ENCODE measurements around the gene UBE2I.
"Not testable (repeated sequence)": the region's sequence is repeated elsewhere in the genome, so short reads cannot be mapped to it uniquely, and the experiment has no call there.

Gene UBE2I

DNA sequence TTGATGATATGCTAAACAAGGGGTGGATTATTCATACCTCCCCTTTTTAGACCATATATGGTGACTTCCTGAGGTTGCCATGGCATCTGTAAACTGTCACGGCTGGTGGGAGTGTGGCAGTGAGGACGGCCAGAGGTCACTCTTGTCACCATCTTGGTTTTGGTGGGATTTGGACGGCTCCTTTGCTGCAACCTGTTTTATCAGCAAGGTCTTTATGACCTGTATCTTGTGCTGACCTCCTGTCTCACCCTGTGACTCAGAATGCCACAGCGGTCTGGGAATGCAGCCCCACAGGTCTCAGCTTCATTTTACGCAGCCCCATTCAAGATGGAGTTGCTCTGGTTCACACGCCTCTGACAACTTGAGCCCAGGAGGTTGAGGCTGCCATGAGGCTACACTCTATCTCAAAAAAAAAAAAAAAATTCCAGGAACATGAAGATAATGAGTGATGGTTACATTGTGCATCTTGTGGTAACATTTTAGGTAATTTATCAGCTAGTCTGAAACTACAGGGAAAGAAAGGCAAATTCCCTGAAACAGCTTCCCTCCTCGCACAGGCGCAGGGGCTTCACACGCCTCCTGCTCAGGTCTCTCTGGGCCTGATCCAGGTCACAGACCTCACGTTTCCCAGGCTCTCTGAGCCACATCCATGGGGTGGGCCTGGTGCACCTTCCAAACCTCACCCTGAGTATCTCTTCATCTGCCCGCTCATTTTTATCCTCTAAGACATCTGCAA, 15.3 kb upstream of the UBE2I start:
- no peak for DNase-seq (ENCODE audit: low read depth)

DNA sequence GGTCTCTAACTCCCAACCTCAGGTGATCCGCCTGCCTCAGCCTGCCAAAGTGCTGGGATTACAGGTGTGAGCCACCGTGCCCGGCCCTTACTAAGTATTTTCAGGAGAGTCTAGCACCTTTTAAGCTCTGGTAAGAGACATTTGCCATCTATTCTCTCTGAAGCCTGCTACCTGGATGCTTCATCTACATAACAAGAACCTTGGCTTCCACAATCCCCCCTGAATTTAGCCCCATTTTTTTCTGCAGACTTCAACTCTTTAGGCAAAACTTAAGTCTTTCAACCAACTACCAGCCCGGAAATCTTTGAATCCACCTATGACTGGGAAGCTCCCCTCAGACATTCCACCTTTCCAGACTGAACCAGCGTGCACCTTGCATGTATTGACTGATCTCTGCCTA, 14.0 kb upstream of the UBE2I start:
- DNase-seq (ENCODE audit: low read depth), result no peak

DNA sequence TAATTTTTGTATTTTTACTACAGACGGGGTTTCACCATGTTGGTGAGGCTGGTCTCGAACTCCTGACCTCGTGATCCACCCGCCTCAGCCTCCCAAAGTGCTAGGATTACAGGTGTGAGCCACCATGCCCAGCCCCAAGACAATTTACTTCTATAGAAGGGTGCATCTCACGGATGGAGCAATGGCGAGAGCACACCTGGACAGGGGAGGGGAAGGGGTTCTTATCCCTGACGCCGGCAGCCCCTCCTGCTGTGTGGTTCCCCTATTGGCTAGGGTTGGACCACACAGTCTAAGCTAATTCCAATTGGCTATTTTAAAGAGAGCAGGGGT, 12.8 kb upstream of the UBE2I start:
- not testable (repeated sequence) for DNase-seq (ENCODE audit: low read depth)

- no peak for DNase-seq (ENCODE audit: low read depth)
These were observed 12.3 kb upstream of the UBE2I start for GRCh38 chr16:1297018-1297696.

DNA sequence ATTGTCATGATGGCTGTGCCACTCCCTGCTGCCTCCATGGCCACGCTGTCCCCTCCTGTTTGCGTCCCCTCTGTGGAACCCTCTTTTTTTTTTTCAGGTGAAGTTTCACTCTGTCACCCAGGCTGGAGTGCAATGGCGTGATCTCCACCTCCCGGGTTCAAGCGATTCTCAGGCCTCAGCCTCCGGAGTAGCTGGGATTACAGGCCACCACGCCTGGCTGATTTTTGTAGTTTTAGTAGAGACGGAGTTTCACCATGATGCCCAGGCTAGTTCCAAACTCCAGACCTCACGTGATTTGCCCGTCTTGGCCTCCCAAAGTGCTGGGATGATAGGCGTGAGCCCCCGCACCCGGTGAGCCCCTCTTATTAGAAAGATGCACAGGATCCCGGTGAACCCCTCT, 11.0 kb upstream of the UBE2I start:
- no peak for DNase-seq (ENCODE audit: low read depth)

GRCh38 chr16:1299012-1299867, 10.2 kb upstream of the UBE2I start:
- DNase-seq (ENCODE audit: low read depth), result no peak

DNA sequence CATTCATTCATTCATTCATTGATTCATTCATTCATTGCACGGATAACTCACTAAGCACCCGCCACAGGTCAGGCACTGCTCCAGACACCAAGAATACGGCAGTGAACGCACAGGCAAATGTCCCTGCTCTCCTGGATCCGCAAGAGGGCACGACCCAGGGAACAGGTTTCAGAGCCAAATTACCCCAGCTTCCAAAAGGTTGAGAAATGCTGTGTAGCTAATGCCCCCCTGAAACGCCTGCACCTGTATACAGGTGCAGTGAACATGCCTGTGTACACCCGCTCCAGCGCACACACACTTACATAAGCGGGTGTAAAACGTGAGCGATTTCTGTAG, 9.6 kb upstream of the UBE2I start:
- no peak for DNase-seq (ENCODE audit: low read depth)

DNA sequence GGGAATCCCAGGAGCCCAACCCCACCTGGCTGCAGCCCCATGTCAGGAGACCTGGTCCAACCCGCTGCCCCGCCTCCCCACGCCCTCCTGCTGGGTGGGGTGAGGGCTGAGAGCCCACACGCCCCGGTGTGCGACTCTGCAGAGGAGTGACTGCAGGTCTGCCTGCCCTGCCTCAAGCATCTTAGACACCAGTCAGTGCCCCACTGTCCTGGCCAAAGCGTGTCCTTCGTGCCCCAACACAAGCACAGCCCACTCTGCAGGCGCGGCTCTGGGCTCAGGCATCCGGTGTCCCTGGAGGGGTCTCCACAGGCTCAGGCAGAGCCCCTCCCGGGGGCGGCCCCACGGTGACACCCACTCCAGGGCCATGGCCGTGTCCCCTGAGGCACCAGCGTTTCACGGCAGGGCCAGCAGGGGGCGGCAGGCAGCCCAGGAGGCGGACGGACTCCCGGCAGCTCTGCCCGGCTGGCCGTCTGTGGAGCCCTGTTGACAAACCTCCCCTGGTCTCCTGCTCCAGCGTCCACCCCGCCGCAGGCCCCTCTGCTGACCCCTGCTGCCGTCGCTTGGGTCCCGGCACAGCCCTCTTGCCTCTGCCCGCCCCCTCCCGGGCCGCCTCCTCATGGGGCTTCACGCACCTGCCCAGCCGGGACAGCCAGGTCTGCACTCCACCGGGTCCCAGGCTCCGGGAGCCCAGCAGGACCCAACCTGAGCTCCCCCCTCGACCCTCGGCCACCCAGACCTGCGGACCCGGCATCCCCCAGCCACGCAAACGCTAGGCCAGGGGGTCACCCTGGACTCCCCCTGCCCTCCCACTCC, 8.6 kb upstream of the UBE2I start:
- DNase-seq (ENCODE audit: low read depth), result peak; percentile 55

- no peak for DNase-seq (ENCODE audit: low read depth)
These were observed 7.9 kb upstream of the UBE2I start for GRCh38 chr16:1301562-1301961.

- no peak for DNase-seq (ENCODE audit: low read depth)
These were observed 3.6 kb upstream of the UBE2I start for GRCh38 chr16:1305823-1306222.

GRCh38 chr16:1306334-1306733, 3.1 kb upstream of the UBE2I start:
- DNase-seq (ENCODE audit: low read depth), result no peak

GRCh38 chr16:1308036-1308976, 1.1 kb upstream of the UBE2I start:
- no peak for DNase-seq (ENCODE audit: low read depth)

- peak; percentile 48 for DNase-seq (ENCODE audit: low read depth)
These were observed 724 bp downstream of the UBE2I start for GRCh38 chr16:1309888-1310831.

- no peak for DNase-seq (ENCODE audit: low read depth)
These were observed 1.4 kb downstream of the UBE2I start for GRCh38 chr16:1310832-1311200.

DNA sequence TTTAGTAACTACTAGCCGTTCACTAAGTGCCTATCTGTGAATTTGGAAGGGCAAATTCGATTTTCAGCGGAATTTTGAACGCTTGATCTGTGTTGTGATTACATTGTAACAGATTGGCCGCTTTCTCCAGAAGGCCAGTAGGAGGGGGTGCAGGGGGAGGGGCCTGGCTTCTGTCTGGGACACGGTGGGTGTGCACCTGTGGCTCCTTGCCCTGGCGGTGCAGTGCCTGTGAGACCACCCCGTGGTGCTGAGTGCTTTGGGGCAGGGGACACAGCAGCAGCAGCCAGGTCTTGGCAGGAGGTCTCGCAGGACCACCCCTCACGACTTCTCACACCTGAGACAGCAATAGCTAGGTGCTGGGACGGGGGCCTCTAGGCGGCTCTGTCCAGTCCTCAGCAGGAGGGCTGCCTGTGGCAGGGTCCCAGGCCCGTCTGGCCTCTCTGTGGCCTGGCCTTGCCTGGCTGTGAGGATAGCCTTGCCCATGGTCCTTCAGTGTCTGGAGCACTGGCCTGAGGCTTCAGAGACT, 1.8 kb downstream of the UBE2I start:
- no peak for DNase-seq (ENCODE audit: low read depth)

GRCh38 chr16:1311738-1312466, 2.5 kb downstream of the UBE2I start:
- DNase-seq (ENCODE audit: low read depth), result no peak

DNA sequence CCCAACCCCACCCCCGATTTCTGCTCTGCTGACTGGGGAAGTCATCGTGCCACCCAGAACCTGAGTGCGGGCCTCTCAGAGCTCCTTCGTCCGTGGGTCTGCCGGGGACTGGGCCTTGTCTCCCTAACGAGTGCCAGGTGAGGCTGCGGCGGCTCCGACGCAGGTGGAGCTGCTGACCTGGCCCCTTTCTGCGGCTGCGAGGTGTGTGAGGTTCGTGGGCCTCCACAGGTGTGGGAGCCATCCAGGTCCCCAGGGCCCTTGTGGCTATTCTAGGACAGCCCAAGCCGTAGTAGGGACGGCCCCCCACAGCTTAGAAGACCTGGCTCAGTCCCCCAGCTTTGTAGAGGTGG, 3.0 kb downstream of the UBE2I start:
- no peak for DNase-seq (ENCODE audit: low read depth)

DNA sequence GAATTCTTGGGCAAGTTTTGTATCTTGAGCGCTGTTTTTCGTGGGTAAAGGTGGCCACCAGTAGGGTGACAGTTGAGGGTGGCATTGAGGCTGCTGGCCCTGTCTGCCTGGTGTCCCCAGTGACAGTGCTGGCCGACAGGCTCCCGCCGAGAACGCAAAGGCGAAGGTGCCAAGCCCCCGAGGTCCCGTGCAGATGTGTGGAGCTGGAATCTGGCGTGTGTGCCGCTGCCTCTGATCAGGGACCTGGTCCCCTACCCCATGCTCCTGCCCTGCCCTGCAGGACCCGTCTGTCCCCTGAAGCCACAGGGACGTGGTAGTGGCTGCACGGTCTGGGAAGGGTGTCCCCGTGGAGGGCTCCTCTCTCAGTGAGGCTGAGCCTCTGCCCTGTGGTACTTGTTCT, 3.5 kb downstream of the UBE2I start:
- no peak for DNase-seq (ENCODE audit: low read depth)

GRCh38 chr16:1313721-1314369, 4.4 kb downstream of the UBE2I start:
- no peak for DNase-seq (ENCODE audit: low read depth)
